NCI-H2196 (cell line): Measurements from ENCODE around the gene CD53.

Experiments used
- DNase-seq: peaks from one replicate; lab custom pipeline; 2025; ENCODE audit not compliant: unreplicated experiment; lab: John Stamatoyannopoulos, UW

CD53 gene

DNA sequence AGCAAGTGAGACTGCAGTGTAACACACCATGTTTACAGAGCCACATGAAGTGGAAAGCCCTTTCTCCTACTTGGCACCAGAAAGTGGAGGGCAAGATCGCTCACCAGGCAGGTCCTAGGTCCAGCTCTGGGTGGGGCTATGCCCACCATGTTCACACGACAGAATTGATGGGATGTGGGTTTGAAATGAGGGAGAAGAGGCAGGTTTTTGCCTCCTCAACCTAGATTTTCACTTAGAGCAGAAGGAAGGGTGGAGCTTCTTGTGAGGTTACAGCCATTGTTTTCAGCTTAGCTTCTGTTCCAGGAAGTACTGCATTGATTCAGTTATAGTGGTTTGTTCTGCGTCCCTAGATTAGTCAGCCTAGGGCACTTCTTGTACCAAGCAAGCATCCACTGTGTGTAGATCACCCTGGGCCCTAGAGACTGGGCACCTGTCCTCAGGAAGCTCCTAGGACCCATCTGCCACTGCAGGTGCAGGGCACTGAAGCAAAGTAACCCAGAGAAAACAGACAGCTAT, 2.3 kb downstream of the CD53 start:
- DNase-seq: no peak

DNA sequence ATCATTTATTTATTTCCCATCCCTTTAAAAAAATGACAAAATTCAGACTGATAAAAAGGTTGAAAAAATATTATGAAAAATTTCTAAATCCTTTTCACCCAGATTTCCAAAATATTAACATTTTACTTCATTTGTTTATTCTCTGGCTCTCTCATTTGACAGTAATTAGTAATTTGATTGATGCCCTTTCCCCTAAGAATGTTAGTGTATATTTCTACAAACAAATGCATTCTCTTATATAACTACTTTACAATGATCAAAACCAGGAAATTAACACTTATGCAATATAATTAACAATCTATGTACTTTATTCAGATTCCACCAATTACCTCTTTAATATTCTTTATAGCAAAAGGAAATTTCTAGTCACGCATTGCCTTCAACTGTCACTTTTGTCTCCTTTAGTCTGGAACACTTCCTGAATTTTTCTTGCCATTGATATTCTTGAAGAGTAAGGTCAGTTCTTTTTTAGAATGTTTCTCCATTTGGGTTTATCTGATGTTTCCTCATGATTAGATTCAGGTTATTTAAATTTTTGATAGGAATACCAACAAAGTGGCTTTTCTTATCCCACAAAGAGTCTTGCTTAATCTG, 3.9 kb downstream of the CD53 start:
- DNase-seq: no peak

GRCh38 chr1:110877364-110877763, 4.4 kb downstream of the CD53 start:
- DNase-seq: no peak

DNA sequence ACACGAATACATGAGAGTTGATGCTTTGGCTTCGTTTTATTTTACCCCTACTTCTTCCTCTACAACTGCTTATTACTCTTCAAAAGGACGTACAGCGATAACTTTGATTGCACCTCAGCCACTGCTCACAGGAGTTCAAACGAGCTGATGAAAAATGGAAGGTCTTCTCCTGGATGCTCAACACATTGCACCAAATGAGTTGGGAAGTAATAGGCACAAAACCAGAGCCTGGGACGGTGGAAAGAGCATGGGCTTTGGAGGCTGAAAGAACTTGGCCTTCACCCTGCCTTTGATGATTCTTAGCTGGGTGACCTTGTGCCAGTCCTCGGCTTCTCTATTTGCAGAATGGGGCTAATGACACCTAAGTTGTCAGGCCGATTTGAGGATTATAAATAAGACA, 4.8 kb downstream of the CD53 start:
- DNase-seq: no peak

DNA sequence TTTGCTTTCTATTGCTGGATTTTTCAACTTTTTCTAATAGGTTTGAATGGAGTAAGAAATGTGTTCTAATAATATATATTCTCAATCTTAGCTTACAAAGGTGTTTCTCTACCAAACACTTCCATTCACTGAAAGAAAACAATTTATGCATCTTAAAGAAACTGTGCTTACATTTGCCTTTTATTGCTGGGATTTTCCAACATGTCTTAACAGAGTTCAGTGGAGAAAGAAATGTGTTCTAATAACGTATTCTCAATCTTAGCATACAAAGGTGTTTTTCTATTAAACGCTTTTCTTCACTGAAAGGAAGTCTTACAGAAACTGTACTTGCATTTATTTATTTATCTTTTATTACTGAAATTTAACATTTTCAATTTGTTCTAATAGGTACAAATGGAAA, 5.6 kb downstream of the CD53 start:
- DNase-seq: no peak

DNA sequence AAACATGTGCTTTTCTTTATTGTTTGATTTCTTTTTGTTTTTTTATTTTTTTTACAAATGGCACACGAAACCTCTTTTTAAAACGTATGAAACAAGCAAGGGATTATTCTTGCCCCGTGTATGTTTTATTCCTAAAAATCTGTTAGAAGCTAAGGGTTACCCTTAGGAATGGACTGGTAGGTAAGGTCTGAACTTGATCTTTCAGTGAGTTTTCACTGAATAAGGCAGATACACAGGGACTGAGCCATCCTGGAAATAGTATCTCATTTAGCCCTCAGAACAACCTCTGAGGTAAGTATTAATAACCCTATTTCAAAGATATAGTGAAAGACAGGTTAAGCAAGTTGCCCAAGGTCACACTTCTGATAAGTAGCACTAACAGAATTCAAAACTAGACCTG, 6.0 kb downstream of the CD53 start:
- DNase-seq: no peak

- DNase-seq: no peak
These were observed 7.0 kb downstream of the CD53 start for GRCh38 chr1:110879758-110880606.

GRCh38 chr1:110880708-110881374, 7.9 kb downstream of the CD53 start:
- no peak for DNase-seq

DNA sequence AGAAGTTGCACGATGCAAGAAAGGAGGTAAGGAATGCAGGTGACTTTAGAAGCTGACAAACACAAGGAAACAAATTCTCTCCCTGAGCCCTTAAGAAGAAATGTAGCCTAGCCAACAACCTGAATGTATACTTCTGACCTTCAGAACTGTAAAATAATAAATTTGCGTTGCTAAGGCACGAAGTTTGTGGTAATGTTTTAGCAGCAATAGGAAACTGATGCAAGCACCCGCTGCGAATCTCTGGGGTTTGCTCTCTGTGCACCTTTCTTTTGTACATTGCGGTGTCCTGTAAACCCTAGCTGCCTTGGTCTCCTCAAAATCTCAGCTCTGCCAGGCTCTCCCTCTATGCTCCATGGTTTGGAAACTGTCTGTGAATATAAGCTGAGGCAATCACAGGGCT, 15.1 kb downstream of the CD53 start:
- DNase-seq: no peak

GRCh38 chr1:110888641-110889040, 15.7 kb downstream of the CD53 start:
- DNase-seq: no peak

DNA sequence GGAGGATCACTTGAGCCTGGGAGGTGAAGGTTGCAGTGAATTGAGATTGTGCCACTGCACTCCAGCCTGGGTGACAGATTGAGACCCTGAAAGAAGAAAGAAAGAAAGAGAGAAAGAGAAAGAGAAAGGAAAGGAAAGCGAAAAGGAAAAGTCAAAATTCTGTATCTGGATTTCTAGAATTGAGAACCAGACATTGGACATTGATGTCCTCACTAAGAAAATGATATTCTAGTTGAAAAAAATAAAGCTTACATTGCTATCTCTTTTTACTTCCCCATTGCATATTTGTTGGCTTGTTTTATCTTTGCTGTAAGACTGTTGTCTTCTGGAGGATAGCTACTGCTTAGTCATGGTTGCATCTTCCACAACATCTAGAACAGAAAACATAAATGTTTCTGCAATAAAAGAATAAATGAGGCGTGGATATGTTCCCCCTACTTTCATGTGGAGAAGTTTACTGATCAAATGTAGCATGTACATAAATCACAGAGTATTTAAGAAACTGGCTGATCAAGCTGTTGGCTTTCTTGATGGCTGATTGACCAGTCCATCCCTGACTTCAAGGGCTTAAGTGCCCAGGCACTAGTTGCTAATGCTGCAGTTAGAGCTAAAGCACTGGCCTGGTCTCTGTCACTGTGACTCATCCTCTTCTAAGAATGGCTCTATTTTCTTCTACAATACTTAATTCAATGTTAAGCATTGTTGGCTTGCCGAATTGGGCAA, 17.7 kb downstream of the CD53 start:
- no peak for DNase-seq

- DNase-seq: no peak
These were observed 21.1 kb downstream of the CD53 start for GRCh38 chr1:110893908-110894490.

- no peak for DNase-seq
These were observed 23.1 kb downstream of the CD53 start for GRCh38 chr1:110896090-110896489.

DNA sequence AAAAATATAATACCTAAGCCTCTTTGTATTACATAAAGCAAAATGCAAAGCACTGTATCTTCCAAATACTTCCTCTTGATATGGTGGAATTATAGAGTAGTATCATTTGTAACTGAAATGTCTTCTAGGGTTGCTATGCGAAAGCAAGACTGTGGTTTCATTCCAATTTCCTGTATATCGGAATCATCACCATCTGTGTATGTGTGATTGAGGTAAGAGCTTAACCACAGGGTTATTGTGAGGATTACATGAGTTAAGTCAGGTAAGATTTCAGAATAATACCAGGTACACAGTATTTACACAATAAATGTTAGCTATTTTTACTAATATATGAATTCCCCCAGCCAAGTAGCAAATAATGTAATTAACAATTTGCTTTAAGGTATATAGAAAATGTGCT, 24.7 kb downstream of the CD53 start:
- DNase-seq: no peak

DNA sequence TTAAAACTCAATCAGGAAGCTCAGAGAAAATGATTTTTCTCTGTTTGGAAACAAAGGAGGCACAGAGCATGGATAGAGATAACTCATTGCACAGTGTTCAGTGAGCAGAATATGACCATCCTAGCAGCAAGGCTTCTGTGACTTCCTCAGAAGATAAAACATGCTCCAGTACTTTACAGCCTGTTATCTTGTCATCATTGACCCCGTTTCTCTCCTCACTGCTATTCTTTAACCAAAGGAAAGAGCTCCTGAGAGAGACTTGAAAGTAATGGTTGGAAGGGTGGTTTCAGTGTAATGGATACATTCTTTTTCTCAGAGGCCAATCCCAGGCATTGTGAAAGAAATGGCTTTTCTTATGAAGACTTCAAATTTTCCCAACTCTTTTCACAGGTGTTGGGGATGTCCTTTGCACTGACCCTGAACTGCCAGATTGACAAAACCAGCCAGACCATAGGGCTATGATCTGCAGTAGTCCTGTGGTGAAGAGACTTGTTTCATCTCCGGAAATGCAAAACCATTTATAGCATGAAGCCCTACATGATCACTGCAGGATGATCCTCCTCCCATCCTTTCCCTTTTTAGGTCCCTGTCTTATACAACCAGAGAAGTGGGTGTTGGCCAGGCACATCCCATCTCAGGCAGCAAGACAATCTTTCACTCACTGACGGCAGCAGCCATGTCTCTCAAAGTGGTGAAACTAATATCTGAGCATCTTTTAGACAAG, 25.9 kb downstream of the CD53 start:
- no peak for DNase-seq

DNA sequence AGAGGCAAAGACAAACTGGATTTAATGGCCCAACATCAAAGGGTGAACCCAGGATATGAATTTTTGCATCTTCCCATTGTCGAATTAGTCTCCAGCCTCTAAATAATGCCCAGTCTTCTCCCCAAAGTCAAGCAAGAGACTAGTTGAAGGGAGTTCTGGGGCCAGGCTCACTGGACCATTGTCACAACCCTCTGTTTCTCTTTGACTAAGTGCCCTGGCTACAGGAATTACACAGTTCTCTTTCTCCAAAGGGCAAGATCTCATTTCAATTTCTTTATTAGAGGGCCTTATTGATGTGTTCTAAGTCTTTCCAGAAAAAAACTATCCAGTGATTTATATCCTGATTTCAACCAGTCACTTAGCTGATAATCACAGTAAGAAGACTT, 26.5 kb downstream of the CD53 start:
- no peak for DNase-seq

DNA sequence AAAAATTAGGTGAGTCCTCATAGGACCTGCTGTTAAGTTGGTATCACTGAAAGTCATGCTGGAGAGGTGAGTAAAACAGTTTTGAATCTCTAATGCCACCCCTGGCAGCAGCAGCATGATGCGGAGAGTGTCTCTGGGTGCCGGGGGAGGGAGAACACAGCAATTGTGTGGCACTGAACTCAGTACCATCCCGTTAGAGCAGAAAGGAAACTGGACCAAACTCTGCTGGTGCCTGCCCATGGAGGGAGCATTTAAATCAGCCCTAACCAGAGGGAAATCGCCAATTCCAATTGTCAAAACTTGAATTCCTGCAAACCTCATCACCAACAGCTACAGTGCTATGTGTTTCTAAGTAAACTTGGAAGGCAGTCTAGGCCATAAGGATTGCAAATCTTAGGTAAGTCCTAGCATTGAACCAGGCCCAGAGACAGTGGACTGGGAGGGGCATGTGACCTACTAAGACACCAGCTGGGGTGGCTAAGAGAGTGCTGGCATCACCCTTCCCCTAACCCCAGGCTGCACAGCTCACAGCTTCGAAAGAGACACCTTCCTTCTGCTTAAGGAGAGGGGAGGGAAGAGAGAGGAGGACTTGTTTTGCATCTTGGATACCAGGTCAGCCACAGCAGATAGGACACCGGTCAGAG, 30.0 kb downstream of the CD53 start:
- DNase-seq: no peak

- no peak for DNase-seq
These were observed 31.0 kb downstream of the CD53 start for GRCh38 chr1:110903853-110904500.

DNA sequence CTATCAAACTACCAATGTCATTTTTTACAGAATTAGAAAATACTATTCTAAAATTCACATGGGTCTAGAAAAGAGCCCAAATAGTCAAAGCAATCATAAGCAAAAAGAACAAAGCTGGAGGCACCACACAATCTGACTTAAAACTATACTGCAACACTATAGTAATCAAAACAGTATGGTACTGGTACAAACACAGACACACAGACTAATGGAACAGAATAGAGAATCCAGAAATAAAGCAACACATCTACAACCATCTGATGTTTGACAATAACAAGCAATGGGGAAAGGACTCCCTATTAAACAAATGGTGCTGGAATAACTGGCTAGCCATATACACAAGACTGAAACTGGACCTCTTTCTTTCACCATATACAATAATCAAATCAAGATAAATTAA, 39.8 kb downstream of the CD53 start:
- DNase-seq: no peak
